Loucy (cell line): ENCODE measurements around the gene ETHE1.

Experiments
- H2AFZ ChIP-seq: fragments of 200-600 bp; sonication (generic); 2 replicates; pipeline ENCODE4 v1.6.0; 2016; ENCODE audit warnings: antibody characterized with exemption, mild to moderate bottlenecking, low read length, moderate library complexity
- H3F3A ChIP-seq: fragments of 200-600 bp; 2 replicates; pipeline ENCODE4 v1.6.0; 2016; ENCODE audit warnings: antibody characterized with exemption, low read depth, mild to moderate bottlenecking
- H3K27me3 ChIP-seq: fragments of 200-600 bp; sonication (generic); 2 replicates; pipeline ENCODE4 v1.6.1; 2014; ENCODE audit warnings: low read length, mild to moderate bottlenecking; ENCODE audit not compliant: insufficient read depth, poor library complexity, severe bottlenecking
- H3K36me3 ChIP-seq: fragments of 200-600 bp; sonication (generic); 2 replicates; pipeline ENCODE4 v1.6.1; 2016; ENCODE audit warnings: low read length; ENCODE audit not compliant: insufficient read depth
- H3K4me1 ChIP-seq: fragments of 200-600 bp; sonication (generic); 2 replicates; pipeline ENCODE4 v1.5.1; 2014; ENCODE audit warnings: low read length, mild to moderate bottlenecking; ENCODE audit not compliant: insufficient read depth, poor library complexity, severe bottlenecking
- H3K4me2 ChIP-seq: fragments of 200-600 bp; sonication (generic); 2 replicates; pipeline ENCODE4 v1.6.0; 2014; ENCODE audit warnings: antibody characterized with exemption, low read length, low read depth, mild to moderate bottlenecking; ENCODE audit not compliant: poor library complexity, severe bottlenecking
- H3K4me3 ChIP-seq: fragments of 200-600 bp; sonication (generic); 2 replicates; pipeline ENCODE4 v1.5.1; 2014; ENCODE audit warnings: low read length, mild to moderate bottlenecking, mixed read lengths; ENCODE audit not compliant: poor library complexity, severe bottlenecking
- H3K79me2 ChIP-seq: fragments of 200-600 bp; sonication (generic); 2 replicates; pipeline ENCODE4 v1.6.1; 2014; ENCODE audit warnings: low read length; ENCODE audit not compliant: insufficient read depth
- H3K9ac ChIP-seq: fragments of 200-600 bp; sonication (generic); 2 replicates; pipeline ENCODE4 v1.6.0; 2014; ENCODE audit warnings: mild to moderate bottlenecking, low read depth, low read length, moderate library complexity; ENCODE audit not compliant: poor library complexity, severe bottlenecking
- H3K9me2 ChIP-seq: fragments of 200-600 bp; sonication (generic); replicated peaks from 2 replicates; pipeline ENCODE4 v1.6.1; 2016; ENCODE audit warnings: low read depth, low read length, mixed read lengths
- H3K9me3 ChIP-seq: fragments of 200-600 bp; sonication (generic); 2 replicates; pipeline ENCODE4 v1.6.1; 2014; ENCODE audit warnings: mild to moderate bottlenecking, antibody characterized with exemption, low read length, low read depth; ENCODE audit not compliant: insufficient read depth
- H4K20me1 ChIP-seq: fragments of 200-600 bp; sonication (generic); 2 replicates; pipeline ENCODE4 v1.6.0; 2014; ENCODE audit warnings: antibody characterized with exemption, low read length, mild to moderate bottlenecking; ENCODE audit not compliant: insufficient read depth, poor library complexity, severe bottlenecking
- CTCF ChIP-seq: fragments of 200-600 bp; sonication (generic); conservative IDR thresholded peaks from 2 replicates; pipeline ENCODE4 v1.5.1; 2014; ENCODE audit warnings: mild to moderate bottlenecking, antibody characterized with exemption, low read length
- EZH2phosphoT487 ChIP-seq: fragments of 200-600 bp; IDR thresholded peaks from 2 replicates; pipeline ENCODE4 v1.6.1; 2018; ENCODE audit warnings: antibody characterized with exemption, mild to moderate bottlenecking, moderate library complexity, borderline replicate concordance

Gene ETHE1

GRCh38 chr19:43466793-43467192 is 60.2 kb downstream of the ETHE1 start:
- Histone ChIP-seq H3K4me1 (peaks cover 13% of the 10 kb centered on the region), H3K79me2 (no peaks in the 10 kb centered on the region), H3K4me2 (no peak overlapping the region), H3K27me3 (no peaks in the 10 kb centered on the region), H3F3A (no peaks in the 10 kb centered on the region), H3K9me3 (no peaks in the 10 kb centered on the region), H3K9ac (no peak overlapping the region), H3K4me3 (no peak overlapping the region), H3K9me2 (no peaks in the 10 kb centered on the region), H2AFZ (no peak overlapping the region), H4K20me1 (no peaks in the 10 kb centered on the region), H3K36me3 (no peaks in the 10 kb centered on the region)
- TF ChIP-seq CTCF (no peak), EZH2phosphoT487 (no peak)

GRCh38 chr19:43465468-43466120 is 61.4 kb downstream of the ETHE1 start, which contains the start of gene LYPD3:
LYPD3 (minus strand) TSS chr19:43465608; CDS start chr19:43465571, 37 bp downstream.
- Histone ChIP-seq H3K4me2 (peak within 1 kb of the TSS; percentile 75), H2AFZ (no peak within 1 kb of the TSS), H3K27me3 (no peaks in the 10 kb centered on the region), H3K9me2 (no peaks in the 10 kb centered on the region), H3K4me3 (peak within 1 kb of the TSS; percentile 82), H3K4me1 (peaks cover 13% of the 10 kb centered on the region), H3K36me3 (no peaks in the 10 kb centered on the region), H3K79me2 (no peaks in the 10 kb centered on the region), H3F3A (no peaks in the 10 kb centered on the region), H4K20me1 (no peaks in the 10 kb centered on the region), H3K9ac (peak within 1 kb of the TSS; percentile 28), H3K9me3 (no peaks in the 10 kb centered on the region)
- no peak for TF ChIP-seq EZH2phosphoT487
- TF ChIP-seq CTCF: no peak

GRCh38 chr19:43464134-43464775 is 62.7 kb downstream of the ETHE1 start:
- Histone ChIP-seq H3K27me3 (no peaks in the 10 kb centered on the region), H3F3A (no peaks in the 10 kb centered on the region), H4K20me1 (no peaks in the 10 kb centered on the region), H3K9ac (peak overlapping the region; percentile 28), H2AFZ (peak overlapping the region; percentile 96), H3K9me2 (no peaks in the 10 kb centered on the region), H3K4me2 (peak overlapping the region; percentile 75), H3K4me3 (peak overlapping the region; percentile 82), H3K36me3 (no peaks in the 10 kb centered on the region), H3K79me2 (no peaks in the 10 kb centered on the region), H3K9me3 (no peaks in the 10 kb centered on the region), H3K4me1 (peaks cover 10% of the 10 kb centered on the region)
- no peak for TF ChIP-seq CTCF
- TF ChIP-seq EZH2phosphoT487: no peak
